ENCODE results near the gene SDR39U1.

DNA sequence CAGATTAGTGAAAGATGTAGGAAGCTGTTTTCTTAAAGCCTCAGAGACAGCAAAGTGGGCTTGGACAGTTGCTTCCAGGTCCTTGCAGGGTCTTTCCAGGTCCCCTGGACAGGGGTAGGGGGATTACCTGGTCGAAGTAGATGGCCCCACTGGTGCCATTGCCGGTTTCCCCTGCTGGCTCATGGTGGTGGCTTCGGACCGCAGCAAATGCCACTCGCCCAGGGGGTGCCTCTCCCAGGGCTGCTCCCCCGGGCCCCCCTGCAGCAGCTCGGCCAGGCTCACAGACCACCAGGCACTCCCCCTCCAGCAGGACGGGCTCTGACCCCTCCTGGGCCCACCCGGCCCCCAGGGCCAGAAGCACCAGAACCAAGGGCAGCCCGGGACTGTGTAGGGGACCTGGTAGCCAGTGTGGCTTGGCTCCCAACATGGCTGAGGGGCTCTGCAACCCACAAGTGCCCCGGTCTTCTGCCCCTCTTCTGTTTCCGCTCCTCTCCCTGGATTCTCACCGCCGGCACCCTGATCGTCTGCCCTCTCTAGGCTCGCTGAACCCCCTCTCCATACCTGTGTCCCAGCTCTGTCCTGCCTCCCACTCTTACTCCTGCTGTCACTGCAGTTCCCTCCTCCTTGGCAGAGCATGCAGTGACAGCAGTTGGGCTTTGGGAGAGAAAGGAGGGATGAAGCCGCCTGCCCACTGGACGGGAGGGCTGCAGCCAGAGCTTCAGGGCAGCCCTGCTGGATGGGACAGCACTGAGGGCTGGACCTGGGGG, 13.8 kb downstream of the SDR39U1 start:
- TF ChIP-seq, protein P1, sequence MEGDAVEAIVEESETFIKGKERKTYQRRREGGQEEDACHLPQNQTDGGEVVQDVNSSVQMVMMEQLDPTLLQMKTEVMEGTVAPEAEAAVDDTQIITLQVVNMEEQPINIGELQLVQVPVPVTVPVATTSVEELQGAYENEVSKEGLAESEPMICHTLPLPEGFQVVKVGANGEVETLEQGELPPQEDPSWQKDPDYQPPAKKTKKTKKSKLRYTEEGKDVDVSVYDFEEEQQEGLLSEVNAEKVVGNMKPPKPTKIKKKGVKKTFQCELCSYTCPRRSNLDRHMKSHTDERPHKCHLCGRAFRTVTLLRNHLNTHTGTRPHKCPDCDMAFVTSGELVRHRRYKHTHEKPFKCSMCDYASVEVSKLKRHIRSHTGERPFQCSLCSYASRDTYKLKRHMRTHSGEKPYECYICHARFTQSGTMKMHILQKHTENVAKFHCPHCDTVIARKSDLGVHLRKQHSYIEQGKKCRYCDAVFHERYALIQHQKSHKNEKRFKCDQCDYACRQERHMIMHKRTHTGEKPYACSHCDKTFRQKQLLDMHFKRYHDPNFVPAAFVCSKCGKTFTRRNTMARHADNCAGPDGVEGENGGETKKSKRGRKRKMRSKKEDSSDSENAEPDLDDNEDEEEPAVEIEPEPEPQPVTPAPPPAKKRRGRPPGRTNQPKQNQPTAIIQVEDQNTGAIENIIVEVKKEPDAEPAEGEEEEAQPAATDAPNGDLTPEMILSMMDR (IDR thresholded peaks at IDR 0.05; ENCODE audit: poor library complexity), result no peak
- TF ChIP-seq EZH2 (IDR thresholded peaks at IDR 0.05; ENCODE audit: borderline replicate concordance) (no peak), EZH2phosphoT487 (IDR thresholded peaks at IDR 0.05; ENCODE audit: low read depth, severe bottlenecking, unreplicated experiment) (no peak)

Data from hepatocyte (in vitro differentiated cells).